ENCODE measurements around the gene RASSF6.

RASSF6 gene

DNA sequence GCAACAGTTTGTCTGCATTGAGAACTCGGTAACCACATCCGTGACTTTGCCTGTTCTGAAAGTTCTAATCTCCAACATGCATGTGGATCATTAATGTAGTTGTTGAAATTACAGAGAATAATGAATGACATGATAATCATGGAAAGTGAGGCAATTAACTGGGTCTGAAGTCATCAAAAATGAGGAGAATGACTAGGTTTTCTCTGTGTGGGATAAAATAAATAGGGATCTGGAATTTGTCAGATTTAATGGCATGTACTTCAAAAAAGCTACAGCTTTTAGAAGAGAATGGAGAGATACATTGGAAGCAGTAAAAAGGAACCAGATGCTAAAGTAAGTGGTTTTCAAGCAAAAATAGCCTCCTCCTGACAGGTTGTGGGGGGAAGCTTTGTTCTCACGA, 79.4 kb downstream of the RASSF6 start:
- Histone ChIP-seq H3F3A (ENCODE audit: low read depth) (no peaks in the 10 kb centered on the region), H3K27me3 (ENCODE audit: insufficient read depth, low read length, poor library complexity, severe bottlenecking) (no peaks in the 10 kb centered on the region), H3K9me3 (ENCODE audit: insufficient read depth, low read depth, low read length) (no peaks in the 10 kb centered on the region), H4K20me1 (ENCODE audit: insufficient read depth, low read length, poor library complexity, severe bottlenecking) (no peaks in the 10 kb centered on the region), H2AFZ (ENCODE audit: low read length) (no peak overlapping the region), H3K4me2 (ENCODE audit: low read depth, low read length, poor library complexity, severe bottlenecking) (no peak overlapping the region), H3K4me3 (ENCODE audit: low read length, poor library complexity, severe bottlenecking) (no peak overlapping the region), H3K36me3 (ENCODE audit: insufficient read depth, low read length) (no peaks in the 10 kb centered on the region), H3K4me1 (ENCODE audit: insufficient read depth, low read length, poor library complexity, severe bottlenecking) (no peaks in the 10 kb centered on the region), H3K9me2 (replicated peaks; ENCODE audit: low read depth, low read length) (no peaks in the 10 kb centered on the region), H3K9ac (ENCODE audit: low read depth, low read length, poor library complexity, severe bottlenecking) (no peak overlapping the region), H3K79me2 (ENCODE audit: insufficient read depth, low read length) (no peaks in the 10 kb centered on the region)
- TF ChIP-seq, protein P1, sequence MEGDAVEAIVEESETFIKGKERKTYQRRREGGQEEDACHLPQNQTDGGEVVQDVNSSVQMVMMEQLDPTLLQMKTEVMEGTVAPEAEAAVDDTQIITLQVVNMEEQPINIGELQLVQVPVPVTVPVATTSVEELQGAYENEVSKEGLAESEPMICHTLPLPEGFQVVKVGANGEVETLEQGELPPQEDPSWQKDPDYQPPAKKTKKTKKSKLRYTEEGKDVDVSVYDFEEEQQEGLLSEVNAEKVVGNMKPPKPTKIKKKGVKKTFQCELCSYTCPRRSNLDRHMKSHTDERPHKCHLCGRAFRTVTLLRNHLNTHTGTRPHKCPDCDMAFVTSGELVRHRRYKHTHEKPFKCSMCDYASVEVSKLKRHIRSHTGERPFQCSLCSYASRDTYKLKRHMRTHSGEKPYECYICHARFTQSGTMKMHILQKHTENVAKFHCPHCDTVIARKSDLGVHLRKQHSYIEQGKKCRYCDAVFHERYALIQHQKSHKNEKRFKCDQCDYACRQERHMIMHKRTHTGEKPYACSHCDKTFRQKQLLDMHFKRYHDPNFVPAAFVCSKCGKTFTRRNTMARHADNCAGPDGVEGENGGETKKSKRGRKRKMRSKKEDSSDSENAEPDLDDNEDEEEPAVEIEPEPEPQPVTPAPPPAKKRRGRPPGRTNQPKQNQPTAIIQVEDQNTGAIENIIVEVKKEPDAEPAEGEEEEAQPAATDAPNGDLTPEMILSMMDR (conservative IDR thresholded peaks at IDR 0.05; ENCODE audit: low read length): no peak
- no peak for TF ChIP-seq EZH2phosphoT487 (IDR thresholded peaks at IDR 0.05; ENCODE audit: borderline replicate concordance)

DNA sequence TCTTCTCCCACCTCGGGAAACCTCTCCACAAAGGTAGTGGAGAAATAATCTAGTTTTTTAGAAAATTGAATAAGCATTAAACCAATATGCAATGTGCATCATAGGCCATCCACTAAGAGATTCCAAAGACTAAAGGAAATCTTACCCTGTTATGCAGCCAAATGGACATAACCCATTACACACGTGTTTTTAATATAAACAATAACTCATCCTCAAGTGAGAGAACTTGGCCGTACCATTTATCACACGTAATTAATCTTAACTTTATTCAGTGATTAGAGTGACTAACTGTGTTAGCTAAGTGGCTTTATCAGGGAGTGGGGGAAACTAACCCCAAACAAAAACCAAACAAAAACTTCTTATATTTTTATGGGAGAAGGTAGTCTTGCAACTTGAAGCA, 80.8 kb downstream of the RASSF6 start:
- Histone ChIP-seq H4K20me1 (ENCODE audit: insufficient read depth, low read length, poor library complexity, severe bottlenecking) (no peaks in the 10 kb centered on the region), H3K36me3 (ENCODE audit: insufficient read depth, low read length) (no peaks in the 10 kb centered on the region), H3K4me1 (ENCODE audit: insufficient read depth, low read length, poor library complexity, severe bottlenecking) (no peaks in the 10 kb centered on the region), H3K27me3 (ENCODE audit: insufficient read depth, low read length, poor library complexity, severe bottlenecking) (no peaks in the 10 kb centered on the region), H3K4me2 (ENCODE audit: low read depth, low read length, poor library complexity, severe bottlenecking) (no peak overlapping the region), H3K9me2 (replicated peaks; ENCODE audit: low read depth, low read length) (no peaks in the 10 kb centered on the region), H3K9me3 (ENCODE audit: insufficient read depth, low read depth, low read length) (no peaks in the 10 kb centered on the region), H2AFZ (ENCODE audit: low read length) (no peak overlapping the region), H3K4me3 (ENCODE audit: low read length, poor library complexity, severe bottlenecking) (no peak overlapping the region), H3F3A (ENCODE audit: low read depth) (no peaks in the 10 kb centered on the region), H3K79me2 (ENCODE audit: insufficient read depth, low read length) (no peaks in the 10 kb centered on the region), H3K9ac (ENCODE audit: low read depth, low read length, poor library complexity, severe bottlenecking) (no peak overlapping the region)
- no peak for TF ChIP-seq EZH2phosphoT487 (IDR thresholded peaks at IDR 0.05; ENCODE audit: borderline replicate concordance)
- TF ChIP-seq, protein P1 (conservative IDR thresholded peaks at IDR 0.05; ENCODE audit: low read length): no peak

DNA sequence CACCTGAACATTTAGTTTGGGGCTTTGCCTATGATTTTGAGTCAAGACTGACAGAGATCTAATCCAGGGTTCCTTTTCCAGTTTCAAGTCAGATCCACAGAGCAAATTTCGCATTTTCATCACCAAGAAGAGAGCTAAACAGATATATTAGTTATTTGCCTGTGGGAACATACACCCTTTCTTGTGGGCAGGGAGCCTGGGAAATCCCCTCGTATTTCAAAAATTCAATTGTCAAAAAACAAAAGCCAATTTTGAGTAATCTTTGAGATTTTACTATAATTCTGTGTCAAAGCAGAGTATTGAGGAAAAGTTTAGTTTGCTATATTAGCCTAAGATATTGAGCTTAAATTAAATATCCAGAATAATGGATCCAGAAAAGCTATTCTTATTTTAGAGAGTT, 82.1 kb downstream of the RASSF6 start:
- Histone ChIP-seq H3F3A (ENCODE audit: low read depth) (no peaks in the 10 kb centered on the region), H3K9ac (ENCODE audit: low read depth, low read length, poor library complexity, severe bottlenecking) (no peak overlapping the region), H2AFZ (ENCODE audit: low read length) (no peak overlapping the region), H3K4me1 (ENCODE audit: insufficient read depth, low read length, poor library complexity, severe bottlenecking) (no peaks in the 10 kb centered on the region), H3K27me3 (ENCODE audit: insufficient read depth, low read length, poor library complexity, severe bottlenecking) (no peaks in the 10 kb centered on the region), H3K4me3 (ENCODE audit: low read length, poor library complexity, severe bottlenecking) (no peak overlapping the region), H3K4me2 (ENCODE audit: low read depth, low read length, poor library complexity, severe bottlenecking) (no peak overlapping the region), H3K36me3 (ENCODE audit: insufficient read depth, low read length) (no peaks in the 10 kb centered on the region), H4K20me1 (ENCODE audit: insufficient read depth, low read length, poor library complexity, severe bottlenecking) (no peaks in the 10 kb centered on the region), H3K9me2 (replicated peaks; ENCODE audit: low read depth, low read length) (no peaks in the 10 kb centered on the region), H3K79me2 (ENCODE audit: insufficient read depth, low read length) (no peaks in the 10 kb centered on the region), H3K9me3 (ENCODE audit: insufficient read depth, low read depth, low read length) (no peaks in the 10 kb centered on the region)
- TF ChIP-seq EZH2phosphoT487 (IDR thresholded peaks at IDR 0.05; ENCODE audit: borderline replicate concordance): no peak
- TF ChIP-seq, protein P1 (conservative IDR thresholded peaks at IDR 0.05; ENCODE audit: low read length): no peak

Measured in Loucy (cell line).